ENCODE measurements around the gene RBM19. TPM values are rescaled to one million over a fixed set of nuclear protein-coding genes. Genes with fewer than 3 reads are reported as not detected.

RBM19 gene
- total and polyA plus RNA-seq, 4 donors: 17.9 to 33.6 (median 21.9) TPM

GRCh38 chr12:113988976-113989375 is 22.9 kb upstream of the RBM19 start:
- no peak for DNase-seq
- Histone ChIP-seq H3K36me3 (ENCODE audit: control insufficient read depth in 4 of 4, insufficient read depth in 4 of 4, low read length in 4 of 4) (no peaks in the 10 kb centered on the region), H3K9ac (ENCODE audit: insufficient read depth in 1 of 2, low read length in 2 of 2) (no peak overlapping the region), H3K9me3 (ENCODE audit: control insufficient read depth in 4 of 4, insufficient read depth in 3 of 4, low read length in 3 of 4) (no peaks in the 10 kb centered on the region), H3K27ac (ENCODE audit: low read depth in 1 of 2, low read length in 1 of 2) (no peak overlapping the region), H3K4me3 (no peak overlapping the region), H3K27me3 (ENCODE audit: control insufficient read depth in 3 of 3, insufficient read depth in 3 of 3, low read length in 2 of 3) (peaks cover 0 to 2% (median 0%) of the 10 kb centered on the region in 3 donors), H3K4me1 (ENCODE audit: control insufficient read depth in 5 of 5, insufficient read depth in 5 of 5, low read length in 5 of 5) (peaks cover 0 to 4% (median 0%) of the 10 kb centered on the region in 5 donors)
- 84% methylated on average over 4 of the region's 4 CpGs for WGBS, 2 donors
- TF ChIP-seq CTCF (IDR thresholded peaks at IDR 0.05; ENCODE audit: control extremely low read depth, extremely low read depth): no peak
- ATAC-seq (ENCODE audit: insufficient read depth, low FRiP score): no peak

GRCh38 chr12:113988064-113988451 is 21.9 kb upstream of the RBM19 start:
- Histone ChIP-seq H3K9me3 (ENCODE audit: control insufficient read depth in 4 of 4, insufficient read depth in 3 of 4, low read length in 3 of 4) (no peaks in the 10 kb centered on the region), H3K27ac (ENCODE audit: low read depth in 1 of 2, low read length in 1 of 2) (no peak overlapping the region), H3K27me3 (ENCODE audit: control insufficient read depth in 3 of 3, insufficient read depth in 3 of 3, low read length in 2 of 3) (peaks cover 0 to 2% (median 0%) of the 10 kb centered on the region in 3 donors), H3K36me3 (ENCODE audit: control insufficient read depth in 4 of 4, insufficient read depth in 4 of 4, low read length in 4 of 4) (no peaks in the 10 kb centered on the region), H3K4me1 (ENCODE audit: control insufficient read depth in 5 of 5, insufficient read depth in 5 of 5, low read length in 5 of 5) (peaks cover 0 to 4% (median 0%) of the 10 kb centered on the region in 5 donors), H3K4me3 (no peak overlapping the region), H3K9ac (ENCODE audit: insufficient read depth in 1 of 2, low read length in 2 of 2) (no peak overlapping the region)
- TF ChIP-seq CTCF (IDR thresholded peaks at IDR 0.05; ENCODE audit: control extremely low read depth, extremely low read depth): no peak
- ATAC-seq (ENCODE audit: insufficient read depth, low FRiP score) (no peak), DNase-seq (no peak)
- WGBS, 2 donors: 79 to 83% methylated on average over 4 of the region's 4 CpGs

- WGBS, 2 donors: 46 to 63% methylated on average over 6 of the region's 6 CpGs
- ATAC-seq (ENCODE audit: insufficient read depth, low FRiP score) (no peak), DNase-seq (peak; percentile 76 to 94 (median 92))
- no peak overlapping the region for H3K9ac ChIP-seq (ENCODE audit: insufficient read depth in 1 of 2, low read length in 2 of 2)
- peaks cover 0 to 4% (median 0%) of the 10 kb centered on the region in 5 donors for H3K4me1 ChIP-seq (ENCODE audit: control insufficient read depth in 5 of 5, insufficient read depth in 5 of 5, low read length in 5 of 5)
- H3K4me3 ChIP-seq: no peak overlapping the region
- no peak for TF ChIP-seq CTCF (IDR thresholded peaks at IDR 0.05; ENCODE audit: control extremely low read depth, extremely low read depth)
- no peak overlapping the region for H3K27ac ChIP-seq (ENCODE audit: low read depth in 1 of 2, low read length in 1 of 2)
- H3K36me3 ChIP-seq (ENCODE audit: control insufficient read depth in 4 of 4, insufficient read depth in 4 of 4, low read length in 4 of 4): no peaks in the 10 kb centered on the region
- no peaks in the 10 kb centered on the region for H3K9me3 ChIP-seq (ENCODE audit: control insufficient read depth in 4 of 4, insufficient read depth in 3 of 4, low read length in 3 of 4)
- H3K27me3 ChIP-seq (ENCODE audit: control insufficient read depth in 3 of 3, insufficient read depth in 3 of 3, low read length in 2 of 3): peaks cover 0 to 2% (median 0%) of the 10 kb centered on the region in 3 donors
Observed at GRCh38 chr12:113987261-113988063, 21.3 kb upstream of the RBM19 start.

Measured in lung (tissue), 12 donors.